HG03045 (cell line): ENCODE data around the gene PAN3.

ENCODE experiments used
- ATAC-seq: cut with Tn5 transposase; IDR thresholded peaks from one replicate; pipeline ENCODE4 v1.9.1; 2021; ENCODE audit warnings: mild to moderate bottlenecking, moderate library complexity; ENCODE audit not compliant: unreplicated experiment

PAN3 gene

DNA sequence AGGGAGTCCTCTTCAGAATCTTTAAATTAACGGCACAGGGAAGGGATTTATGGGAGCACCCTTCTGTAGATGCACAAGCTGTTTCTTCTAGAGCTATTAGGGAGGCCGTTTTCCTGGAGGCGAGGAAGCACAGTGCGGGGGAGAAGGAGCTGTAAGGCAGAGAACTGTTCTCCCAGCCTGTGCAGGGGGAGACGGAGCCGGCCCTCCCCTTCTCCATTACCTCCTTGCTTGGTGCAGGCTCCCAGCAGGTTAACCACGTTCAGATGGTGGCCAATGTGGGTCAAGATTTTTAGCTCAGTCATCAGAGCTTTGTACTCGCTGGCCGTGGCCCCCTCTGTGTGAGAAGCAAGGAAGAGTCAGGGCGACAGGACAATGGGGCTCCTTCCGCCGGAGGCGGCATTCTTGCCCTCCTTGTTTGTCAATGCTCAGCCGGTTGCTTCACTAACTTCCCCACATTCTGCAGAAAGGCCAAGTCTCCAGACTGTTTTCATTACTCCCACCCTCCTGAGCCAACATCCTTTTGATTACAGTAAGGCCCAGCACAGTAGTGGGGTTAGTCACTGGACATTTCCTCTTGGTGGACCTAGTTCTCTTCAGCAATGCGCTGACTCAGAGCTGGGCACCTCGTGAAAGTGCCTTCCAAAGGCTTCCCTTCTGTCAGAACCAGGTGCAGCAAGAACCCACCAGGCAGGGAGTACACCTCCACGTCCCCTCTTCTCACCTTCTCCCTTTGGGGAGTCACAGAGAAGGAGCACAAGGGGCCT lies 191.2 kb downstream of the PAN3 start:
- ATAC-seq, result no peak

DNA sequence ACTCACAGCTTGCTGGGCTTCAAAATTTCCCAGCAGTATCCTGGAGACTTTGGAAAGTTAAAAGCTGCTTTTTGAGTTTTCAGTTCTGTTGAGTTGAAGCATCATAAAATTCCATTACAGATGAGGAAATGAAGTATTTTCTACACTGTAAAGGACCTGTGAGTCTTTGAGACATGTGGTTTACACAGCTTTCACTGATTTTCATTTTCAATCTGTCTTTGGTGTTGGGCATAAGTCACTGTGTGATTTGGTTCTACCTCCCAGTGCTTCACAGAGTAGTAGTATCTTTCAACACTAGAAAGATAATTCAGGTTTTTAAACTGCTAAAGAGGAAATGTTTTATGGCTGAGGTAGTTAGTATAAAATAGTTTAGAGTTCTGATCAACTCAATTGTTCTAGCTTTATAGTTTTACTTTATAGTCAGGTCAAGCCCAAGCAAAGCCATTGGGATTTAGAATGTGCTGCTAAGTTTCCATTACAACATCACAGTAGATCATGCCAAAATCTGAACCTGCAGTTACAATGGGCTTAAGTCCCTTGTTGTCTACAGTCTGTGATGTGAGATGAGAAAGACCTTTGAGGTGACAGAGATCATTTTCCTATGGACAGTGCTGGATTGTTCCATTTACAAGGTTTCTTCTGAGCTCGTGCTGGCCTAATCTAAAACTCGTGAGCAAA lies 195.0 kb downstream of the PAN3 start:
- no peak for ATAC-seq

DNA sequence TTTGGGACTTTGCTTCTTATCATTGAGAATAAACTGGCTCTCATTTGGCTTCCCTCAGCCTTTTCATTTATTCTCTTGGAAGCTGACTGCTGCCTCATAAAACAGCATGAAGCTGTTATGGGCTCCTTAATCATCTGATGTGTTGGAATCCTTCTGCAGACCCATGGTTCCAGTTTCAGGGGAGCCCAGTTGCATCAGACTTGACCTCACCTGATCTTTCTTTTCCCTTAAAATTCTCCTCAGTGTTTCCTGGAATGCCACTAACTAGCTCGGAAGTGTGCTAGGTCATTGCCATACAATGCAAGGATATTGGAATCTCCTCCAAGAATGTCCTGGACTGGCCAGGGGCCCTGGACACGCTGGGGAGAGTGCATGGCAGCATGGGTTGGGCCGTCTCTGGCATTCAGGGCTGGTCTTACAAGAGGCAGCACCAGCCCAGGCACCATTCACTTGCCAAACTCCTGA lies 197.9 kb downstream of the PAN3 start:
- ATAC-seq, result no peak

DNA sequence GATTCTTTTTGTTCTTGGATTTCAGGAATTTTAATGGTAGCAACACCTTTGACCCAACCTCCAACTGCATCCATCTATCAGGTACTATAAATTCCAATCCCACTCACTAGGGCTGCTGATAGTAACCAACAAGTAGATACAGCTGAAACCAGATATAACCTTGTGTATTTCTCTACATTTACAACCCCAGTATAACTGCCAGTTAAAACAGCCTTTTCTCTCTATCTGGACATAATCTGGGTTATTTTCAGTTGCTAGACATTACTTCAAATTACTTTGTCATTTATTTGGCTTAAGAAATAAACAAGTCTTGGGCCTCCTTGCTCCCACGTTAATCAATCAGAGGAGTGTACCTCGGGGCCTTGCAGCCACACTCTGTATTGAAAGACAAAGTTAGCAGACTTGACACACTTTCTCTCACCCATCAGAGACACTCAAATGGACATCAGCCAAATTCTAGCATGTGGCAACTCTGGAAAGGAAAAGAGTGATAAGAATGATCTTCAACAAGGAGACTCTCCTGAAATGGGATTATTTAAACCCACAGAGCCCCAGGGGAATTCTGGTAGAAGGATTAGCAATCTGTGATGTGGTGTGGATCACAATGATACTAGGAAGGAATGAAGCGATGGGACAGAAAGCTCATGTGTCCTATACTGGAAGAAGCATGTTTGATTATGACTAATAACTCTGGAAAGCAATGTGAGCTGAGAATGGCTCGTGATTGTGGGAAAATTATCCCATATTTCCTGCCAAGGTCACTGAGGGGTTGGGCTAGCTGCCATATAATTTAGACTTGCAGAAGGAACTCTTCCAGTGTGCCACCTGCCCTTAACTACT lies 199.0 kb downstream of the PAN3 start:
- ATAC-seq, result no peak

DNA sequence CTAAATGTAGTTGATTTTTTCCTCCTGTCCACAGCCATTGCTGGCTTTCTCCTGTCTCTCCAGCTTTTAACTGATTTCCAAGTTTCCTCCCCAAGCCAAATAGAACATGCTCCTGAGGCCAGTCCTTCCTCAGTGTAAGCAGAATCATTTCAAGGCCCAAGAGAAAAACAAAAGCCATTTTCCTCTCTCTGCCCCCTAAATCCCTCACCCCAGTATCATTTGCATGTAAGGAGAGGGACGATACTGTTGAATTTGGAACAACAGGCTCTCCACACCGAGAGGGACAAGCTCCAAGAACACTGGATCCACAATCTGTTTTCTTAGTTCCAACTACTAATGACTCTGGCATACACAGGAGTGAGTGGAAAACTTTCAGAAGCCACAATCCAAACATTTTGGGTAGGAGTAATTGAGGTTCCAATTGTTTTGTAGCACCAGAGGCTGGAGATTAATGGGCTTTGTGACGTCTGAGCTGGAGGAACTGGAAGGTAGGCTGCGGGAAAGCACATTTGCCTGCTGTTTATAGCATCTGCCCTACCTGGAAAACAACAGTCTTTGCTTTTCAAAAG lies 199.7 kb downstream of the PAN3 start:
- no peak for ATAC-seq

DNA sequence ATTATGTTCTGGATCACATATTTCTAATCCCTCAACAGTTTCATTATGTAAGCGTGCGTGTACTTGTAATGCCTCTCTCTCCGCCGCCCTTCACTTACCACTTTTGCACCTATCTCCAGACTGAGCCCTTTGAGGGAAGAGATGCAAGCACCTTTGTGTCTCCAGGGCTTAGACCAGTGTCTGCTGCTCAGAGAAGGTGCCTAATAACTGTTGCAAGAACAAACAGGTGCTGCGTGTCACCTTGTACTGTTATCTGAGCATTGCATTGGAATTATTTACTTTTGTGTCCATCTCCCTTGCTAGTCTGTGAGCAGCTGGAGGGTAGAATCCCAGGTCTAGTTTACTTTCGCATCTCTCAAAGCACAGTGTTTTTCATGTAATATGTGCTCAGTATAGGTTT lies 200.4 kb downstream of the PAN3 start:
- no peak for ATAC-seq

DNA sequence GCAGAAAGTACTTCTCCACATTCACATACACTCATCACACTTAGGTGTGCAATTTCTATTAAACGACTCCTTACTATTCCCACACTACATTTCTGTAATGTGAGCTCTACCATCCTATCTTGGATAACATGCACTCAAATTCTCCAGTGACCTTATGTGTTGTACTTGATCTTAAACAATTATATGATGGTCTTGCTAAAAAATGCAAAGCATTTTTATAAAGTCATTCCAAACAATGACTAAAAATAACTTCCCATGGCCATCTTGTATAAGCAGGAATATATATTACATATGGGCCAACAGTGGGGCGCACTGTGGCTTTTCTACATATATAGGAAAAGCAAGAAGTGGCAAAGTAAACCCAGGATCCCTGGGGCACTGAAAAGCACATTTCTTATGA lies 201.1 kb downstream of the PAN3 start:
- no peak for ATAC-seq

DNA sequence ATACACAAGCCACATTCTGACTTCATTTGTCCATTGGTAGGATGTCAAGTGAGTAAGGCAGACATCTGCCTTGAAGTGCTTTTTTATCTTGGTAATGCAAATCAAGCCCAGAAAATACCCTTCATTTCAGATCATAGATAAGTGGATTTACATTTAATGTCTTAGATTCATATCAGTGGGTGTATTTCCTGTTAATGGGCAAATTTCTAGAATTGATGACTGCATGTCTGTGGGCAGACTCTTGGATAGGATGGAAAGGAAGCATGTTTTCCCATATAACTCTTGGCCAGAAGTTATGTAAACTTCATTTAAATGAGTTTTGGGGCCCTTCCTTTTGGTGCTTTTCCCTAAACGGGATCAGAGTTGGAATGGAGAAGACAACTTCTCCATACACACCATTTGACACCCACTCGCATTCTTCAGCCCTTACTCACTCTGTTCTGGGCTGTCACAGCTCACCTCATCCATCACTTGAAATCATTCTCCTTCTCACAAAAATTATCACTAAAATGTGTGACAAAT lies 202.0 kb downstream of the PAN3 start:
- no peak for ATAC-seq

DNA sequence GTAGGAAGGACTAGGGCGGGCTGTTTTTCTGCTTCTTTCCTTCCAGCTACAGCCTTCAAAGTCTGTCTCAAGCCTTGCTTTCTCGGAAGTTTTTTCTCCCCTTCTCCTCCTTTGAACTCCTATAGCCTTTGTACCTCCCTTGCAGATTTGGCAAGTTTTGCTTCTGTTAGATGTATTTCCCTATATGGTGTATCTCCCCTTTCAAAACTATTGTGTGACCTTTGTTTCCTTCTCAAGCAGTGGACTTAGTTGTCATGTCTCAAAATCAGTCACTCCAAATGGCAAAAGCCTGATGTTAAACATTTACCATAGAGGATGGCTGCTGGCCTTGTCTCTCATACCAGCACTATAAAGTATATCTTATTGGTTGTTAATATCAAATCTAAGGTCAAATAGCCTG lies 203.9 kb downstream of the PAN3 start:
- ATAC-seq, result no peak

DNA sequence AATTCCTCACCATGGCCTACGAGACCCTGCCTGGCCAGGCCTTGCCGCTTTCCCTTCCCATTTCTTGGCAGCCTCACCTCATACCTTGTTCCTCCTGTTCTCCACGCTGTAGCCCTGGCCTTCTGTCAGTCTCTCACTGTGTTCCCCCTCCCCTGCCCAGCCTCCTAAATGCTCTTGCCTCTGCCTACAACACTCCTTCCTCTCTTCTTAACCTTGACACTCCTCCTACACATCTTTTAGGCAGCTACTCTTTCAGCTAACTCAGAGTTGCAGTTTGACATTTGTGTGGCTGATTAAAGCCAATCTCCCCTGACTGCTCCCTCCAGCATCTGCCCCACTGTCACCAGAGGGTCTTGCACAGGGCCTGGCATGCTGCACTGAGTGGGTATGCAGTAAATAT lies 205.8 kb downstream of the PAN3 start:
- no peak for ATAC-seq
